ENCODE measurements around the gene FMO5. TPM values are rescaled to one million over a fixed set of nuclear protein-coding genes. Genes with fewer than 3 reads are reported as not detected.

The FMO5 gene
- total and polyA plus RNA-seq, 2 of the 13 experiments (the other 11 are each of a cell fraction or from before 2014, with no cell fraction given) = 48.2 to 149 TPM

GRCh38 chr1:147168626-147169058, 56.5 kb downstream of the FMO5 start (continued):
- TF ChIP-seq ZNF550 (CRISPR knock-in tag; IDR thresholded peaks at IDR 0.05; ENCODE audit: borderline replicate concordance) (no peak), FOXK1 (CRISPR knock-in tag; IDR thresholded peaks at IDR 0.05; ENCODE audit: borderline replicate concordance, low read depth) (peak; percentile 78; the same call in 1 of the 2 replicates), SOX6 (IDR thresholded peaks at IDR 0.05) (no peak), SOX6 (CRISPR knock-in tag; IDR thresholded peaks at IDR 0.05) (peak; percentile 94), FUBP1 (CRISPR knock-in tag; IDR thresholded peaks at IDR 0.05; ENCODE audit: borderline replicate concordance) (no peak), NONO (IDR thresholded peaks at IDR 0.05) (no peak), NONO (CRISPR knock-in tag; conservative IDR thresholded peaks at IDR 0.05) (0 out of 2 replicates have a peak, but pooled peaks have one; percentile 21), XBP1 (CRISPR knock-in tag; IDR thresholded peaks at IDR 0.05) (no peak), MLX (CRISPR knock-in tag; IDR thresholded peaks at IDR 0.05) (no peak; the same call in 1 of the 2 replicates), ZNF557 (CRISPR knock-in tag; IDR thresholded peaks at IDR 0.05) (no peak), MIXL1 (CRISPR knock-in tag; IDR thresholded peaks at IDR 0.05) (peak; percentile 81), ZNF614 (CRISPR knock-in tag; IDR thresholded peaks at IDR 0.05; ENCODE audit: borderline replicate concordance) (no peak), STAT6 (CRISPR knock-in tag; IDR thresholded peaks at IDR 0.05; ENCODE audit: borderline replicate concordance) (no peak), EHMT2 (IDR thresholded peaks at IDR 0.05; ENCODE audit: borderline replicate concordance, low read depth, low read length) (no peak), NFIC (IDR thresholded peaks at IDR 0.05; ENCODE audit: low read length) (peak; percentile 91), ZNF7 (CRISPR knock-in tag; IDR thresholded peaks at IDR 0.05) (no peak), HNF4A (CRISPR knock-in tag; IDR thresholded peaks at IDR 0.05) (peak; percentile 90), ZBTB43 (CRISPR knock-in tag; conservative IDR thresholded peaks at IDR 0.05) (0 out of 2 replicates have a peak, but pooled peaks have one; percentile 41), MAX (IDR thresholded peaks at IDR 0.05) (no peak), BCLAF1 (IDR thresholded peaks at IDR 0.05) (no peak), SAFB2 (CRISPR knock-in tag; IDR thresholded peaks at IDR 0.05; ENCODE audit: borderline replicate concordance, low read depth) (no peak), HOXD1 (CRISPR knock-in tag; IDR thresholded peaks at IDR 0.05) (peak; percentile 97), KDM5A (IDR thresholded peaks at IDR 0.05; ENCODE audit: borderline replicate concordance, low read length) (no peak; the same call in 1 of the 2 replicates)

Data from HepG2 (cell line).